ENCODE results near the gene MRPS26.

Gene MRPS26

GRCh38 chr20:3082955-3083952 is 37.4 kb downstream of the MRPS26 start:
- no peak for ATAC-seq
- TF ChIP-seq GLIS3 (CRISPR knock-in tag; IDR thresholded peaks at IDR 0.05) = no peak
- TF ChIP-seq TSHZ2 (CRISPR knock-in tag; IDR thresholded peaks at IDR 0.05) = no peak
- no peak for TF ChIP-seq ZNF565 (CRISPR knock-in tag; conservative IDR thresholded peaks at IDR 0.05; ENCODE audit: low read depth)
- no peak for TF ChIP-seq ZNF70 (CRISPR knock-in tag; IDR thresholded peaks at IDR 0.05)
- no peak for TF ChIP-seq BACH2 (CRISPR knock-in tag; IDR thresholded peaks at IDR 0.05; ENCODE audit: borderline replicate concordance)
- TF ChIP-seq PPARA (CRISPR knock-in tag; IDR thresholded peaks at IDR 0.05; ENCODE audit: borderline replicate concordance) = no peak
- no peak for TF ChIP-seq ZNF8 (CRISPR knock-in tag; IDR thresholded peaks at IDR 0.05)
- no peak for TF ChIP-seq TCF4 (CRISPR knock-in tag; IDR thresholded peaks at IDR 0.05; ENCODE audit: borderline replicate concordance)
- TF ChIP-seq ZFP30 (CRISPR knock-in tag; IDR thresholded peaks at IDR 0.05) = no peak
- TF ChIP-seq ZC3H10 (CRISPR knock-in tag; IDR thresholded peaks at IDR 0.05) = no peak
- TF ChIP-seq ARNTL (CRISPR knock-in tag; IDR thresholded peaks at IDR 0.05; ENCODE audit: borderline replicate concordance, low read depth) = no peak
- TF ChIP-seq CSDC2 (CRISPR knock-in tag; IDR thresholded peaks at IDR 0.05) = no peak
- no peak for TF ChIP-seq CSRNP3 (CRISPR knock-in tag; IDR thresholded peaks at IDR 0.05)
- TF ChIP-seq ESRRG (CRISPR knock-in tag; IDR thresholded peaks at IDR 0.05) = no peak
- no peak for TF ChIP-seq PATZ1 (CRISPR knock-in tag; IDR thresholded peaks at IDR 0.05; ENCODE audit: borderline replicate concordance)
- TF ChIP-seq SNAI2 (CRISPR knock-in tag; IDR thresholded peaks at IDR 0.05) = no peak
- no peak for TF ChIP-seq CREB5 (CRISPR knock-in tag; IDR thresholded peaks at IDR 0.05; ENCODE audit: low read depth)
- no peak for TF ChIP-seq RARB (CRISPR knock-in tag; IDR thresholded peaks at IDR 0.05)
- no peak for TF ChIP-seq POU6F1 (CRISPR knock-in tag; IDR thresholded peaks at IDR 0.05; ENCODE audit: borderline replicate concordance, low read depth)
- no peak for TF ChIP-seq TOX (CRISPR knock-in tag; IDR thresholded peaks at IDR 0.05; ENCODE audit: borderline replicate concordance)

- TF ChIP-seq ZFP30 (CRISPR knock-in tag; IDR thresholded peaks at IDR 0.05) = no peak
- TF ChIP-seq ZC3H10 (CRISPR knock-in tag; IDR thresholded peaks at IDR 0.05) = no peak
- no peak for TF ChIP-seq GLIS3 (CRISPR knock-in tag; IDR thresholded peaks at IDR 0.05)
- no peak for TF ChIP-seq ZNF70 (CRISPR knock-in tag; IDR thresholded peaks at IDR 0.05)
- no peak for TF ChIP-seq ISL1 (CRISPR knock-in tag; IDR thresholded peaks at IDR 0.05)
- no peak for TF ChIP-seq CSRNP3 (CRISPR knock-in tag; IDR thresholded peaks at IDR 0.05)
- TF ChIP-seq SNAI2 (CRISPR knock-in tag; IDR thresholded peaks at IDR 0.05) = no peak
- TF ChIP-seq CREB5 (CRISPR knock-in tag; IDR thresholded peaks at IDR 0.05; ENCODE audit: low read depth) = no peak
- no peak for ATAC-seq
Observed at GRCh38 chr20:3084283-3084985, 38.6 kb downstream of the MRPS26 start, which contains the start of gene AVP. AVP (minus strand) TSS chr20:3084724; CDS start chr20:3084674, 50 bp downstream.
